Ovary (tissue), 3 donors: ENCODE results near the gene ADAMTSL4.

Experiments
- CTCF ChIP-seq, 3 donors: fragments of 450-650 bp in 2 of 3; fragments of 200-600 bp in 1 of 3; IDR thresholded peaks; one replicate each; pipeline versions ENCODE4 v1.5.1 to v1.8.0; 2016 to 2022; ENCODE audit warnings: antibody characterized with exemption in 3 of 3, mild to moderate bottlenecking in 1 of 3
- EP300 ChIP-seq: sonication (generic); formaldehyde crosslinking; IDR thresholded peaks from one replicate; pipeline ENCODE4 v1.6.1; 2017; ENCODE audit warnings: antibody characterized with exemption
- POLR2A ChIP-seq: fragments of 450-650 bp; IDR thresholded peaks from one replicate; pipeline ENCODE4 v1.6.1; 2017; ENCODE audit warnings: antibody characterized with exemption, mild to moderate bottlenecking, moderate library complexity
- donor health status: DM: no; HTN: no; CAD: no.

GRCh38 chr1:150546294-150546937, 2.8 kb upstream of the ADAMTSL4 start:
- TF ChIP-seq POLR2A = no peak
- TF ChIP-seq CTCF (IDR thresholded peaks at IDR 0.05) = no peak
- TF ChIP-seq EP300 = no peak
